Measurements from ENCODE around the gene MCCC2. TPM values are rescaled to one million over a fixed set of nuclear protein-coding genes. Genes with fewer than 3 reads are reported as not detected.

Gene MCCC2
- total and polyA plus RNA-seq, 2 of the 13 experiments (the other 11 are each of a cell fraction or from before 2014, with no cell fraction given): 44.8 to 83.6 TPM

DNA sequence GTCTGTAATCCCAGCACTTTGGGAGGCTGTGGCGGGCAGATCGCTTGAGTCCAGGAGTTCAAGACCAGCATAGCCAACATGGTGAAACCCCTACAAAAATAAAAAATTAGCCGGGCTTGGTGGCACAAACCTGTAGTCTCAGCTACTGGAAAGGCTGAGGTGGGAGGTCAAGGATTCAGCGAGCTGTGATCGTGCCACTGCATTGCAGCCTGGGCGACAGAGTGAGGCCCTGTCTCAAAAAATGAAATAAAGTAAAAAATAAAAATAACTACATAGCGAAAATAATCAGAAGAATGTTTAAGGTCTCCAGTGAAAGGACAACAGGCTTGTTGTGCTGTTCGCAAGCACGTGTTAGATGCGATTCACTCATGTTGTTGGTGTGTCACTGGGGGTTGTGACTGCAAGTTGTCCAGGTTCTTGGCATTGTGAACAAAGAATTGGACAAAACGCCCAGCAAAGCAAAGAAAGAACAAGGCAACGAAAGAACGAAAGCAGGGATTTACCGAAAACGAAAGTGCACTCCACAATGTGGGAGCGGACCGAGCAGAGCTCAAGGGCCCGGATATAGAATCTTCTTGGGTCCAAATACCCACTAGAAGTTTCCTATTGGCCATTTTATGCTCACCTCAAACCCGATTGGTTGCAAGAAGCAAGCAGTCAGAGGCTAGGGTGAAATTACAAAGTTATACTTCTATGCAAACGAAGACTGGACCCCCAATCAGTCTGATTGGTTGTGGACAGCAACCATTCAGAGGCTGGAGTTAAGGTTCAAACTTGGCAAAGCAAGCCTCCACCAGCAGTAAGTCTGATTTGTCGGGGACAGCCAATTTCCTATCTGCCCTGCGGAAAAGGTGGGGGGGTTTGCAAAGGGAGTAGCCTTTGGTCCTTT lies 844 bp upstream of the MCCC2 start (continued):
- TF ChIP-seq MXI1 (IDR thresholded peaks at IDR 0.05; ENCODE audit: borderline replicate concordance, low read depth, low read length) (peak; percentile 55; the same call in 1 of the 3 replicates), SRSF1 (optimal IDR thresholded peaks at IDR 0.05; ENCODE audit: low read depth, low read length) (no peak), KLF12 (CRISPR knock-in tag; IDR thresholded peaks at IDR 0.05; ENCODE audit: borderline replicate concordance) (no peak), ZNF253 (CRISPR knock-in tag; IDR thresholded peaks at IDR 0.05; ENCODE audit: borderline replicate concordance) (no peak), CREB1 (IDR thresholded peaks at IDR 0.05) (no peak), CREB1 (CRISPR knock-in tag; IDR thresholded peaks at IDR 0.05) (peak; percentile 45; the same call in 1 of the 2 replicates), TARDBP (CRISPR knock-in tag; IDR thresholded peaks at IDR 0.05) (peak; percentile 59), ZSCAN31 (CRISPR knock-in tag; IDR thresholded peaks at IDR 0.05; ENCODE audit: low read depth) (0 out of 2 replicates have a peak, but pooled peaks have one; percentile 18), DDIT3 (CRISPR knock-in tag; IDR thresholded peaks at IDR 0.05) (no peak), SIN3A (IDR thresholded peaks at IDR 0.05; ENCODE audit: borderline replicate concordance, low read depth, low read length) (peak; percentile 61; the same call in 1 of the 2 replicates), POLR2AphosphoS2 (IDR thresholded peaks at IDR 0.05; ENCODE audit: low read depth, low read length) (no peak), MAX (IDR thresholded peaks at IDR 0.05) (peak; percentile 92), KMT2A (CRISPR knock-in tag; IDR thresholded peaks at IDR 0.05) (peak; percentile 75), NONO (IDR thresholded peaks at IDR 0.05) (no peak), NONO (CRISPR knock-in tag; conservative IDR thresholded peaks at IDR 0.05) (no peak), DMAP1 (CRISPR knock-in tag; IDR thresholded peaks at IDR 0.05) (peak; percentile 49; the same call in 1 of the 2 replicates), MYC (CRISPR knock-in tag; IDR thresholded peaks at IDR 0.05; ENCODE audit: borderline replicate concordance) (peak; percentile 87), ZSCAN29 (CRISPR knock-in tag; conservative IDR thresholded peaks at IDR 0.05) (0 out of 2 replicates have a peak, but pooled peaks have one; percentile 1), ZNF256 (CRISPR knock-in tag; conservative IDR thresholded peaks at IDR 0.05) (no peak), NAIF1 (CRISPR knock-in tag; IDR thresholded peaks at IDR 0.05; ENCODE audit: borderline replicate concordance) (no peak), ZNF224 (CRISPR knock-in tag; IDR thresholded peaks at IDR 0.05) (peak; percentile 40; the same call in 1 of the 2 replicates)
- TF ChIP-seq, protein P1, sequence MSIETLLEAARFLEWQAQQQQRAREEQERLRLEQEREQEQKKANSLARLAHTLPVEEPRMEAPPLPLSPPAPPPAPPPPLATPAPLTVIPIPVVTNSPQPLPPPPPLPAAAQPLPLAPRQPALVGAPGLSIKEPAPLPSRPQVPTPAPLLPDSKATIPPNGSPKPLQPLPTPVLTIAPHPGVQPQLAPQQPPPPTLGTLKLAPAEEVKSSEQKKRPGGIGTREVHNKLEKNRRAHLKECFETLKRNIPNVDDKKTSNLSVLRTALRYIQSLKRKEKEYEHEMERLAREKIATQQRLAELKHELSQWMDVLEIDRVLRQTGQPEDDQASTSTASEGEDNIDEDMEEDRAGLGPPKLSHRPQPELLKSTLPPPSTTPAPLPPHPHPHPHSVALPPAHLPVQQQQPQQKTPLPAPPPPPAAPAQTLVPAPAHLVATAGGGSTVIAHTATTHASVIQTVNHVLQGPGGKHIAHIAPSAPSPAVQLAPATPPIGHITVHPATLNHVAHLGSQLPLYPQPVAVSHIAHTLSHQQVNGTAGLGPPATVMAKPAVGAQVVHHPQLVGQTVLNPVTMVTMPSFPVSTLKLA (IDR thresholded peaks at IDR 0.05): peak; percentile 82
- TF ChIP-seq, protein P2, sequence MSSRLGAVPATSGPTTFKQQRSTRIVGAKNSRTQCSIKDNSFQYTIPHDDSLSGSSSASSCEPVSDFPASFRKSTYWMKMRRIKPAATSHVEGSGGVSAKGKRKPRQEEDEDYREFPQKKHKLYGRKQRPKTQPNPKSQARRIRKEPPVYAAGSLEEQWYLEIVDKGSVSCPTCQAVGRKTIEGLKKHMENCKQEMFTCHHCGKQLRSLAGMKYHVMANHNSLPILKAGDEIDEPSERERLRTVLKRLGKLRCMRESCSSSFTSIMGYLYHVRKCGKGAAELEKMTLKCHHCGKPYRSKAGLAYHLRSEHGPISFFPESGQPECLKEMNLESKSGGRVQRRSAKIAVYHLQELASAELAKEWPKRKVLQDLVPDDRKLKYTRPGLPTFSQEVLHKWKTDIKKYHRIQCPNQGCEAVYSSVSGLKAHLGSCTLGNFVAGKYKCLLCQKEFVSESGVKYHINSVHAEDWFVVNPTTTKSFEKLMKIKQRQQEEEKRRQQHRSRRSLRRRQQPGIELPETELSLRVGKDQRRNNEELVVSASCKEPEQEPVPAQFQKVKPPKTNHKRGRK (CRISPR knock-in tag; IDR thresholded peaks at IDR 0.05): 0 out of 2 replicates have a peak, but pooled peaks have one; percentile 40
- TF ChIP-seq, protein P3, sequence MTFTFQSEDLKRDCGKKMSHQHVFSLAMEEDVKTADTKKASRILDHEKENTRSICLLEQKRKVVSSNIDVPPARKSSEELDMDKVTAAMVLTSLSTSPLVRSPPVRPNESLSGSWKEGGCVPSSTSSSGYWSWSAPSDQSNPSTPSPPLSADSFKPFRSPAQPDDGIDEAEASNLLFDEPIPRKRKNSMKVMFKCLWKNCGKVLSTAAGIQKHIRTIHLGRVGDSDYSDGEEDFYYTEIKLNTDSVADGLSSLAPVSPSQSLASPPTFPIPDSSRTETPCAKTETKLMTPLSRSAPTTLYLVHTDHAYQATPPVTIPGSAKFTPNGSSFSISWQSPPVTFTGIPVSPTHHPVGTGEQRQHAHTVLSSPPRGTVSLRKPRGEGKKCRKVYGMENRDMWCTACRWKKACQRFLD (CRISPR knock-in tag; IDR thresholded peaks at IDR 0.05; ENCODE audit: borderline replicate concordance): 0 out of 2 replicates have a peak, but pooled peaks have one; percentile 6
- TF ChIP-seq, protein P4, sequence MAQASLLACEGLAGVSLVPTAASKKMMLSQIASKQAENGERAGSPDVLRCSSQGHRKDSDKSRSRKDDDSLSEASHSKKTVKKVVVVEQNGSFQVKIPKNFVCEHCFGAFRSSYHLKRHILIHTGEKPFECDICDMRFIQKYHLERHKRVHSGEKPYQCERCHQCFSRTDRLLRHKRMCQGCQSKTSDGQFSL (CRISPR knock-in tag; IDR thresholded peaks at IDR 0.05): peak; percentile 50; the same call in 1 of the 2 replicates

All from HepG2 (cell line).